NCI-H460 (cell line): Measurements from ENCODE around the gene KIRREL3. TPM values are rescaled to one million over a fixed set of nuclear protein-coding genes. Genes with fewer than 3 reads are reported as not detected.

ENCODE experiments used
- DNase-seq: peaks from one replicate; pipeline ENCODE4 v3.0.0-alpha.2; 2016; ENCODE audit warnings: low read depth; ENCODE audit errors: extremely low read depth
- total RNA-seq: library from RNA; depleted of rRNA; stranded (reverse); fragments of >200 nt; shearing (Covaris generic); gene quantifications from 2 replicates; pipeline ENCODE4 v1.2.3, GENCODE V29; 2014

KIRREL3 gene
- total RNA-seq, 1 experiment from 2014 or later = not detected

DNA sequence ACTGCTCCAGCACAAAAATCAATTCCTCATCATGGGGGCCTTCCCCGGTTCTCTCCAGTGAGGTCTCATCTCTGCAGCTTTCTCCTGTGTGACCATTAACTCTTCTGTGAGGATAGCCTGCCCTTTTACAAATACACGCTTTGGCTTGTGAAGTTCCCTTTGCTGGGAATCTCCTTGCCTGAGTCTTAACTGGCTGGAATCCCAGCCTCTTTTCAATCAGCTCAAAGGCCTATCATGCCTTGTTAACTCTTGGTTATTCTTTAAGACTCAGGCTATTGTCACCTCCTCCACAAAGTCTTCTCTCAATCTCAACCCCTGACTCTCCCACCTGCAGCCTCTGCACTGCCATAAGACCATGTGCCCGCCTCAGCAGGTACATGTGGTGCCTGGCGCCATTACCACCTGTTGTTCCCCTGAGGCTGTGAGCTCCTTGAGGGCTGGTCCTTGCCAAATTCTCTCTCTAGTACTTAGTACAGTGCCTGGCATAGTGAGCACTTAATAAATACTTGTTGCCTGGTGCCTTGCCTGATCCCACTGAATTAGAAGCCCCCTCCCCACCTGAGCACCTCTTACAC is 516.9 kb downstream of the KIRREL3 start:
- no peak for DNase-seq

GRCh38 chr11:126482586-126483108 is 517.9 kb downstream of the KIRREL3 start:
- no peak for DNase-seq

DNA sequence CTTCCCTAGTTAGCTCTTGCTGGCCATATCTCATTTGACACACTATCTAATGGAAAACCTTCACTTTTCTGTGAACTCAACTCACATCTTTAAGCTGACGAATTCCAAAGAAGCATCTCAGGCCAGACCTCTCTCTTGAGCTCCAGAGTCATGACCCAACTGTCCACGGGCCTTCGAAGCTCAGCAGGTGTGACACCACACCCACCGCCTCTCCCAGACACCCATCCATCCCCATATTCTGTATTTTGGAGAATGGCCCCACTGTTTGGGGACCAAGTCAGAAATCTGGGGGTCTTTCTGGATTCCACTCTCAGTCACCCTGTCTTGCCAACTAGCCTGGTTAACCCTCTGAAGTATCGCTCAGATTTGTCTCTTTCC is 519.3 kb downstream of the KIRREL3 start:
- no peak for DNase-seq

DNA sequence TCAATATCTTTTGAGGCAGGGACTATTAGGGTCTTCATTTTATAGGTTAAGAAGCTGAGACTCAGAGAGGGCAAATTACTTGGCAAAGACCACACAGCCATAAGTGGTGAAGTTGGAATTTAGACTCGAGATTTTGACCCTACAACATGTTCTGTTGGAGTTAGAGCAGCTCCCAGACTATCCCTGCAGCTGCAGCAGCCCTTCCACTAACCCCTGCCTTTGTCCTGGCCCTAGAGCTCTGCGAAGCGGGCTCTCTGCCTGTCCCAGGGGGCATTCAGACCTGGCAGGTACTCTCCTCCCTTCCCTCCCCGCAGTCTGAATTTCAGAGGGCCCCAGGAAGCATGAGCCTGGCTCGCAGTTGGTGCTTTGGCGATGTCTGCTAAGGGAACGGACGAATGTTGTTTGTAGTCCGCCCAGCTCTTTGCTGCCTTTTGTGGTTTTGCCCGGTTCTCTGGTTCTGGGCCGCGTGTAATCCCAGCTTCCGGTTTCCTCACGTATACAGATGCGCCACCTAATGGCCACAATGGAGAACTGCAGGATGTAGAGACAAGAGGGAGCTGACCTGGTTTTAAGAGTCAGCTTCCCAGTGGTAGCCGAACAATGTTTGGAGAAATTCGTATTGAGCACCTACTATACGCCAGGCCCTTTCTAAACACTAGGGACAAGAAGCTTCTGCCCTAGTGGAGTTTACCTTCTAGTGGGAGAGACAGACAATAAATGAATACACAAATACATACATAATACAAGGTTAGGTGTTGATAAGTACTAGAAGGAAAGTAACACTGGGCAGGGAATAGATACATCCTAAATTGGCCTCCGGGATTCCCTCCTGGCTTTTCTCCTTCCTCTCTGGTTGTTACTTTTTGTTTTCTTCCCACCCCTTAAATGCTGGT is 519.9 kb downstream of the KIRREL3 start:
- peak; percentile 75 for DNase-seq

DNA sequence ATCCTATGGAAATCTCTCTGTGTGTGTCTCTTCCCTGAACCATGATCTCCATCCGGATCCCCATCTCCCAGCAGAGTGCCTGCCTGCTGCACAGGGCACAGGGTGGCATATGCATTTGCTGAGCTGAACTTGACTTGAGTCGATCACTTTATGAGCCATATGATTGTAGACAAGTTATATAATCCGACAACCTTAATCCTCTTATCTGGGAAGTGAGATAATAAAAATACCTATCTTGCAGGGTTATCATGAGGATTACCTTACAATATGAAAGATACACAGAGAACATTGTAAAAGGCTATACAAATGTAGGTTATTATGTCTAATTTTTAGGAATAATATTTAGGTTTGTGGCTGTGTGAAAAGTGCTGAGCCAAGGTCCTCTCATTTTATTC is 520.6 kb downstream of the KIRREL3 start:
- no peak for DNase-seq

DNA sequence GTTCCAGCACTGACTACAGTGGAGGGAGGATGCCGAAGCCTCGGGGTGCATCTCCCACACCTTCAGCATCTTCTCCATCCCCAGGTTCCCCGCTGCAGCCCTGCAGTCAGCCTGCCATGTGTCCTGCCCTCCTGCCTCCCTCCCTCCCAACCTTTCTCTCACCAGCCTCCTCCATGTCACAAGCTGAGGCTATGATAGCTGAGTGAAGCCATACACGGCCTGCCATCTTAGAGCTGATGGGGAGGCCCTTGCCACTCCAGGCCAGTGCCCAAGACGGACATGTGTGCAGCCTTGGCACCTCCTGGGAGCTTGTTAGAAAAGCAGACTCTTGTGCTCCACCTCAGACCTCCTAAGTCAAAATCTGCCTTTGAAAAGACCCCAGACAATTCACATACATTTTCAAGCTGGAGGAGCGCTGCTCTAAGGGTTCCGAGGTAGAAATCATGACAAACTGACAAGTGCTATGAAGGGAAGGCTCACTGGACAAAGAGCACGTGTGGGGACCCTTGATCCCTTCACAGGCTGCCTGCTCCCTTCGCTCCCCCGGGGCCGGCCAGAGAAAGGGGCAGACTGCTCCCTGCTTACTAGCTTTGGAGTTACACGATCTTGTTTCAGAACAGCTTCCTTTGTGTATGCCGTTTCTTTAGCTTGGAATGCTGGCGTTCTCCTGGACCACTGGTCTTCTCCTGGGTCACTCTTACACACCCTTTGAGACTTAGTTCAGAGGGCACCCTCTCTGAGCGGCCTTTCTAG is 521.2 kb downstream of the KIRREL3 start:
- DNase-seq = no peak

- DNase-seq = no peak
These were observed 522.1 kb downstream of the KIRREL3 start for GRCh38 chr11:126478466-126478865.

DNA sequence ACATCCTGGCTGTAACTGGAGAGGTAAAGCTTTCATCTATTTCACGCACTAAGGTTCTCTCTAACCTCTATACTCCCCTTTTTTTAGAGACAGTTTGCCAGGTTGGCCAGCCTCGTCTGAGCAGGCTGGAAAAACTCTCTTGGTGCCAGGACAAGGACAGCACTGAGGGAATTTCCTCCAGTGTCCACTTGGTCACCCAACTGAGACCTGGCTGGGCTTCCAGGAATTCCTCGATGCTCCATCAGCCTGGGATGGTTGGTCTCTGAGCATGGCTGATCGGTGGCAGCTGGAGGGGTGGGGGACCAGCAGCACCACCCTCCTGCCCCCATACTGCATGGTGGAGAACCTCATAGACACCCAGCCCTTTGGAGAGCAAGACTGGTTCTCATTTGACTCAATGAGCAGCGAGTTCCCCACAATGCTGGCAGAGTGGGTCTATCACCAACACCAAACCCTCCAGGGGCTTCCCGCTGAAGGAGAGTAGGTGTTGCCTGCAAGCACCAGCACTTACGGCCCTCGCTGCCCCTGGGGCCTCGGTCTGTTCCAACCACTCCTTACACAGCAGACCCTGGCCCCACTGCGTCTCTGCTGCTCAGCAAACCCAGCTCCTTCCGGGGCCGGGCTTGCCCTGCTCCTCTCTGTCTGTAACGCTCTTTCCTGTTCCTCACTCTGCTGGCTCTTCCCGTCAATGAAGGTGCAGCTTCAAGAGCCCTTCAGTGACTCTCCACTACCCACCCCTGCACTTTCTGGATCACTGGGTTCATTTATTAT is 522.9 kb downstream of the KIRREL3 start:
- no peak for DNase-seq

DNA sequence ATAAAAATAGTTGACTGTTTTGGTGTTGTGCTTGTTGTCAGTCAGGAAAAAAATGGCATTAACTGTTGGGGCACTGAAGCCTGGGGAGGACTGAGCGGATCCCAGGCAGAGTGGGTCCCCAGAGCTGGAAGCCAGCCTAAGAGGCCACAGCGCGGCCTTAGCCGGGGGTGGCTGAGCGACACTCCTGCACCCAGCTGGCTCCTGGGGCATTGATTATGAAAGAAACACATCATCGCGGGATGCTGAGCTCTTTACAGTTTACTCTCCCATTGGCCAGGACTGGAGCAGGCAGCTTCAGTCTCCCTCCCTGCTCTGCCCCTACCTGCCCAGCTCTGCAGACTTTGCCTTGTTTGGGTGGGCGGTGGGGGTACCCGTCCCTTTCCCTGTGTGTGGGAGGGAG is 523.6 kb downstream of the KIRREL3 start:
- DNase-seq = no peak

DNA sequence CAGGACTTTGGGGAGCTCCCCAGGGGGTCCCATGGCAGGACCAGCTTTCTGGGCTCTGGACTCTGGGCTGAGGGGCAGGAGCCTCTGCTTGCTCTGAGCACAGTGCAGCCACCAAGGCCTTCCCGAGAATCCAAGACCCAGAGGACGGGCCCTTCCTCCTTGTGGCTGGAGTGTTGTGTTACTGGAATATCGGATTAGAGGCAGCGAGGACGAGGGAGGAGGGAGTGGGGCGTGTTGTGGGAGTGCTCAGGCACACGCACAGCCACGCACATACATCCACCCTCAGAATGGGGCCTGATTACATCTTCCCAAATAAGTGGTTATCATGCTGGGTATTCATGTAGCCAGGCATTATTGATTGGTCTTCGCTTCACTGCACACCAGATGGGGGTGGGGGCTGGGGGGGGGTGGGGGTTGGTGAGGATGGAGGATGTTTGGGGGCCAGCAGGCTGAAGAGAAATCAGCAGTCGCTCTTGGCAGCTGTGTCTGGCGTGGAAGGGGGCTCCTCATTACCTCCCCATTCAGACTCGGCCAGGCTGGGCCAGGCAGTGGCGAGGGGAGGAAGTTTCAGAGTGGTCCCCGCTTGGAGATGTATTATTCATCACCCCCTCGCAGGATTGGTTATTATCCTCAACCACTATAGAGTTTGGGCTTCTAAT is 524.2 kb downstream of the KIRREL3 start:
- no peak for DNase-seq

DNA sequence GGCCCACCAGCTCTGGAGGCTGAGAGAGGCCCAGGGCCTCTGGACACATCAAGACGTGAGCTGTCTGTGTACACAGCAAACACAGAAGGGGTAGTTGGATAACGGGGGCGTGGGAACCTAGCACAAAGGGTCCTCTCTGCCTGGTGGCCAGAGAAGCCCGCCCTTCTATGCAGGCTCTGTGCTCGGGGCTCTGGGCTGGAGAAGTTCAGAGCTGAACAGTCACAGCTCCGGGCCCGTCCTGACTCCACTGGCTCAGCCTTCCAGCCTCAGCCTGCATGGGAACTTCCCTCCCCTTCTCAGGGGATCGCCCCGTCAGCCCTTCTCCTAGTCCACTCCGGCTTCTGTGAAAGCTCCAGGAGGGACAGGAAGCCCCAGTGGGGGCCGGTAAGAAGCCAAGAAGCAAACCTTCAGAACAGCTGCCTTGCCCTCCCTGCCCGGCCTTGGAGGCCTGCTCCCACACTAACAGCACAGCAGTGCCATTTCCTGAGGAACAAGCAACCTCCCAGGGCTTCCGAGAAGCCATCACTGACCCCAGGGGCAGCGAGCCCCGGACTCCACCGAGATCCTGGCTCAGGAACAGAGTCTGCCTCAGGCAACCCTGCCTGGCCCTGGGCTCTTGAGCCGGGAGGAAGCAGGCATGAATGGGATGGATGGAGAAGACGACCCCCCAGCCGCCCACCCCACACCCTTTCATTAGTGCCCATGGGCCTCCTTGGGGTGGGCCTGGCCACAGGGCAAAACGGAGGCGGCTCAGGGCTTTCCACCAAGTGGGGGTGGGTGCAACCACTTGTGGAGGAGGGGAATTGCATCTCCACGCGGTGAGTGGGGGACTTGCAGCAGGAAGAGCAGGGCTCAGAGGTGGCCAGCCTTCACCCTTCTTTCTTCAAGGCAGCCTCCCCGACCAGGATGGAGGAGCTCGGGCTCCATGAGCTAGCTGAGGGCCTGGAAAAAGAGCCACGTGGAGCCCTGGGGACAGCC is 525.3 kb downstream of the KIRREL3 start:
- no peak for DNase-seq

- DNase-seq = no peak
These were observed 526.4 kb downstream of the KIRREL3 start for GRCh38 chr11:126474220-126474619.

DNA sequence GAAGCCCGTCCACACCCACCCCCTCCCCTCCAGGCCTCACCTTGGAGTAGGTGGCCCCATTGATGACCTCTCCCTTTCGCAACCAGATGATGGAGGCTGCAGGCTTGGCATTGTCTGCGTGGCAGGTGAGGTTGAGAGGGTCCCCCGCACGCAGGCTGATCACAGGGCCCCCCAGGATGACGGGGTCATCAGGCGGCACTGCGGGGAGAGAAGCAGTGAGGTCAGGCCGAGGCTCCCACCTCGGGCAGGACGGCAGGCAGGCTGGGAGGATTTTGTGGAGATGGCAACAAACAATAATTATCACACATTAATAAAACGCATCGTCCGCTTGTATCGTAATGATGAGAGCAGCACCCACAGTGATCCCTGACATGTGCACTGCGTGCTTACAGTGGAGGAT is 527.3 kb downstream of the KIRREL3 start:
- no peak for DNase-seq

DNA sequence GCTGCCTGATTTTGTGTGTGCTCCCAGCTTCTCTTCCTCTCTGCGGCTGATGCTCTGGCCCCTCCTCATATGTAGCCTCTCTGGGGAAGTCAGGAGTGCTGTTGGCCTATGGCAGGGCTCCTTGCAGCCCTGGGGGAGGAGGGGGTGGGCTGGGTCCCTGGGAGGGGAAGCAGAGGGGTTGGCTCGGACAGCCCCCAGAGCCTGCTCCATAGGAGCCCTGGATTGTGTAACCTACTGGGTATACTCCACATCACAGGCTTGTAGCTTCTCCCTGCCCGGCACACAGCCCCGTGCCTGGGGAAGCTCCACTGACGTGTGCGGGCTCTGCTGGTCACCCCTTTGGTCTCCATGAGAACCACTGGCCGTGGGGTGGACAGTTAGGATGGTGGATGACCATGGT is 531.3 kb downstream of the KIRREL3 start:
- DNase-seq = no peak

- DNase-seq = no peak
These were observed 532.5 kb downstream of the KIRREL3 start for GRCh38 chr11:126468102-126468521.

DNA sequence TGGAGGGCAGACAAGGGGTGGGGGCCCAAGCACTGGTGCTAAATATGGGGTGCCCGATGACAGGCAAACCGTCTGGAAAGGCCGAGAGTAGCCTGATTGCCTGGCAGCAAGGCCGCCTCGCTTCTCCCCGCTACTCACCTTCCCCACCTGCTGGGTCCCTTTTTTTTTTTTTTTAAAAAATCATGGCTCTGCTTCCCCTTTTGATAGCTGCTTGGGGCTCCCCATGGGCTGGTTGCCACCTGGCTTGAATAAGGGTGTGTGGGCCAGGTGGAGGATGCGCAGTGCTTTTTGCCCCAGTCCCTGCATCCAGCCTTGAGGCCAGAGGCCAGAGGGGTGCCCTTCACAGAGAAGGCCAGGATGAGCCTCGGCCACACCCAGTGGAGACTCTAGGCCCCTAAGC is 533.1 kb downstream of the KIRREL3 start:
- DNase-seq = no peak

- DNase-seq = no peak
These were observed 533.6 kb downstream of the KIRREL3 start for GRCh38 chr11:126467046-126467370.

- no peak for DNase-seq
These were observed 534.1 kb downstream of the KIRREL3 start for GRCh38 chr11:126466236-126467045.
